GM12875 (cell line): ENCODE data around the gene TMEM87B.

Source experiments
- H3K4me3 ChIP-seq: one replicate; pipeline ENCODE4 v1.5.1; 2011; ENCODE audit warnings: low read depth, low read length, control low read depth
- CTCF ChIP-seq: IDR thresholded peaks from 2 replicates; pipeline ENCODE4 v1.5.1; 2011; ENCODE audit warnings: low read depth, mild to moderate bottlenecking, control low read depth, inconsistent platforms, low read length, moderate library complexity, borderline replicate concordance; ENCODE audit not compliant: insufficient read depth

The TMEM87B gene

GRCh38 chr2:112012556-112012955, 42.5 kb upstream of the TMEM87B start:
- no peak overlapping the region for H3K4me3 ChIP-seq
- no peak for TF ChIP-seq CTCF

DNA sequence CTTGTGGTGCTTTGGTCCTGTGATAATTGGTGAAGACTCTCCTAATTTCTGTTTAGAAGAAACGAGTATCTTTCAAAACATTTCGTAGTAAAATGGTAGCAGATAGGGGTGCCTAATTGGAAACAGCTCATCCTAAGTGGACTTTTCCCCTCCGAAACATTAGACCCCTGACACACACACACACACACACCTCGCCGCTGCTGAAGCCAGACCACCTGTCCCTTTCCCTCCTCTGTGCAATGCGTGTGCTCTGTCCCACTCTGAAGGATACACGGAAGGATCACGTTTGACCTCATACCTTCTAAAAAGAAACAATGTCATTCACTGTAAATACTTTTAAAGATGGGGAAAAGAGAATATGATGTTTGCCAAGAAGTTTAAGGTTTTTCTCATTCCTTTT, 36.2 kb upstream of the TMEM87B start:
- no peak overlapping the region for H3K4me3 ChIP-seq
- TF ChIP-seq CTCF, result no peak

DNA sequence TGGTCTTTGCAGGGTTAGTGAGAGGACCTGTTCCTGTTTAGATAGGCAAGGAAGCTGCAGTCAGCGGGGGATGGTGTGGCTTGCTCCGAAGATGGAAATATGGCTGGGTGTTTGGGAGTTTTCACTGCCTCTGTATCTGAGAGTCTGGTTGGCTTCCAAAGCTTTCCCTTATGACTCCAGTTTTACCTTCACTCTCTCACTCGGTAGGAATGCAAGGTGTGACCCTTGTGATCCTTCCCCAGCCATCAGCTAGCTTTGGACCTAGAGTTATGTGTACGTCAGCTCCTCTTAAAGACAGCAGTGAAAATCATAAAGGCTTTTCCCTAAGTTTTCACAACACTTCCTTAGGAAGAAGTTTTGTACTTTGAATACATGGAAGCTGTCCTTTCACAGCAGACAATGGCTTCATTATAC, 35.5 kb upstream of the TMEM87B start:
- TF ChIP-seq CTCF, result no peak
- no peak overlapping the region for H3K4me3 ChIP-seq

- TF ChIP-seq CTCF, result peak; percentile 12; the same call in 1 of the 2 replicates
- no peak overlapping the region for H3K4me3 ChIP-seq
Observed at GRCh38 chr2:112020561-112020960, 34.5 kb upstream of the TMEM87B start.

GRCh38 chr2:112021290-112021689, 33.8 kb upstream of the TMEM87B start:
- H3K4me3 ChIP-seq, result no peak overlapping the region
- TF ChIP-seq CTCF, result no peak

- no peak for TF ChIP-seq CTCF
- H3K4me3 ChIP-seq, result no peak overlapping the region
Observed at GRCh38 chr2:112021781-112022231, 33.3 kb upstream of the TMEM87B start.

GRCh38 chr2:112023707-112024106, 31.4 kb upstream of the TMEM87B start:
- no peak for TF ChIP-seq CTCF
- H3K4me3 ChIP-seq, result no peak overlapping the region
